ENCODE results near the gene SELE. TPM values are rescaled to one million over a fixed set of nuclear protein-coding genes. Genes with fewer than 3 reads are reported as not detected.

The SELE gene
- total RNA-seq, result not detected in 2 replicates

GRCh38 chr1:169733924-169734323 is at the start of gene SELE:
Gene SELE (minus strand): TSS chr1:169734079. CDS start chr1:169733612, 467 bp downstream.

DNA sequence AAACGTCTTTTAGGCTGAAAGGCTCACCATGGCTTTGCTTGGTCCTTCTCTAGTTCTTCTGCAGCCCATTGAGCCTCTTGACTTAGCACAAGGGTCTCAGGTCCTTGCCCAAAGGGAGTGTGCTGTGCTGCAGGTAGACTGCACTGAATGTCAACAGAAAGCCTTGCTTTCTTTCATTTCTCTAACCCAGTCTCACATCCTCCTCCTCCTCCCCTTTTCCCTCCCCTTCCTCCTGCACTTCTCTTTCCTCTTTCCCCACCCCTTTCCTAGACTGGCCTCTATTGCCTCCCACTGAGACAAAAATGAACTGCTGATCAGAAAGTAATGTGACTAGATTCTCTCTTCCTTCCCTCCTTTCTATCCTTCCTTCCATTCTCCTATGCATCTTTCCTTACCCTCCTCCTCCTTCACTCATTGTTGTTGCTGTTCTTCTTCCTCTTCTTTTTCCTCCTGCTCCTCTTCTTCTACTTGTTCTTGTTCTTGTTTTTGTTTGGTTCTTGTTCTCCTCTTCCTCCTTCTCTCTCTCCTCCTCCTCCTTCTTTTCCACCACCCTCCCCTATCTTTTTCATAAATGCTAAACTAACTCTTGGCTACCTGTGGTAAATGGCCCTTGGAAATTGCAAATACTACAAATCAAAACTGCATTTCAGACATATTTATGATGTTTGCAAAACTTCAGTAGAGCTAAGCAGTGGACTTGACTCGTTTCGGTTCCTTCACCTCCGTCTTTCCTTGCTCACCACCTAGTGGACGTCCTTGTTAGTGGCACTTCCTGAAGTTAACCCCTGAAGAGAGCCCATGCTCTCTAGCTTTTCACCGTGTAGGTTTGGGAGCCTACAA is 22.2 kb downstream of the SELE start, which contains the start of gene SELL:
Gene SELL, minus strand, starts transcription at position 152 of the 840 bp plus-strand sequence. Its CDS starts 122 bp downstream, at position 30.

Other genes with a start within 250 kb of the SELE start
- gene SLC19A2, start 248.1 kb downstream of the SELE start, total RNA-seq, result 8.2 and 20.9 TPM in 2 replicates
- gene F5, start 147.6 kb downstream of the SELE start, total RNA-seq, result not detected in 2 replicates
- gene SELP, start 104.0 kb downstream of the SELE start, total RNA-seq, result not detected in 2 replicates
- gene SELL, start 22.5 kb downstream of the SELE start, total RNA-seq, result 0.39 TPM in 1 of 2 replicates, not detected in the other
- 8.9 and 9.4 TPM in 2 replicates for gene METTL18, start 60.8 kb upstream of the SELE start, total RNA-seq
- 13.7 and 16.3 TPM in 2 replicates for gene SCYL3, start 159.8 kb upstream of the SELE start, total RNA-seq

Measured in placental epithelial cell (primary cell).